HepG2 (cell line): Measurements from ENCODE around the gene ATG4B. TPM values are rescaled to one million over a fixed set of nuclear protein-coding genes. Genes with fewer than 3 reads are reported as not detected.
A peak's percentile ranks its signal among the peaks of the same experiment; 100 is the strongest.

Source experiments
- ASH2L ChIP-seq: fragments of 300-600, 200-600 bp; sonication (generic); IDR thresholded peaks from 2 replicates; pipeline ENCODE4 v1.7.0; 2017; ENCODE audit warnings: low read depth, mild to moderate bottlenecking, moderate library complexity, mixed read lengths, low read length; ENCODE audit not compliant: insufficient read length
- E2F2 ChIP-seq: sonication (generic); formaldehyde crosslinking; IDR thresholded peaks from 2 replicates; pipeline ENCODE4 v1.4.0; 2020; ENCODE audit warnings: missing genetic modification reagents, borderline replicate concordance
- HNF1A ChIP-seq, 2 experiments: sonication (generic) in 1 of 2; formaldehyde crosslinking in 1 of 2; IDR thresholded peaks; 2 replicates each; pipeline versions ENCODE4 v1.4.0 to v1.6.1; 2016 to 2020; ENCODE audit warnings: borderline replicate concordance in 1 of 2, low read depth in 1 of 2, mild to moderate bottlenecking in 1 of 2, missing genetic modification reagents in 1 of 2
- KIAA2018 ChIP-seq: sonication (generic); formaldehyde crosslinking; IDR thresholded peaks from 2 replicates; pipeline ENCODE4 v1.5.0; 2020; ENCODE audit warnings: mild to moderate bottlenecking, missing genetic modification reagents, borderline replicate concordance
- NAIF1 ChIP-seq: sonication (generic); formaldehyde crosslinking; IDR thresholded peaks from 2 replicates; pipeline ENCODE4 v1.5.0; 2020; ENCODE audit warnings: mild to moderate bottlenecking, missing genetic modification reagents, borderline replicate concordance
- SKI ChIP-seq: fragments of 450-650 bp; IDR thresholded peaks from one replicate; pipeline ENCODE4 v1.6.1; 2018; ENCODE audit warnings: mild to moderate bottlenecking; ENCODE audit not compliant: partially characterized antibody
- UBTF ChIP-seq: sonication (generic); formaldehyde crosslinking; IDR thresholded peaks from 2 replicates; pipeline ENCODE4 v1.4.0; 2020; ENCODE audit warnings: mild to moderate bottlenecking, missing genetic modification reagents
- ZNF335 ChIP-seq: sonication (generic); formaldehyde crosslinking; IDR thresholded peaks from 2 replicates; pipeline ENCODE4 v1.4.0; 2020; ENCODE audit warnings: missing genetic modification reagents
- polyA plus RNA-seq, 8 experiments: library from polyadenylated mRNA; depleted of rRNA in 3 of 8; stranded (reverse) in 7 of 8; unstranded in 1 of 8; fragments of >200 nt; fragmentation: Illumina TruSeq in 4 of 8; extraction: Trizol in 4 of 8; gene quantifications; 2 replicates each; pipeline versions ENCODE4 v1.2.1 to v1.2.3, GENCODE V29; 2011 to 2016; ENCODE audit warnings: low read depth in 4 of 8, missing spikeins in 1 of 8, mixed read lengths in 1 of 8; ENCODE audit not compliant: insufficient read depth in 1 of 8
- total RNA-seq, 5 experiments: library from RNA; depleted of rRNA; stranded (reverse); fragments of >200 nt; fragmentation: Illumina TruSeq; extraction: Trizol; gene quantifications; 2 replicates each; pipeline ENCODE4 v1.2.3, GENCODE V29; 2016; ENCODE audit warnings: low read depth in 1 of 5

ATG4B gene
- total and polyA plus RNA-seq, 2 of the 13 experiments (the other 11 are each of a cell fraction or from before 2014, with no cell fraction given), result 95.5 to 239 TPM

GRCh38 chr2:241701399-241702154 lies 64.1 kb downstream of the ATG4B start, which contains the start of gene ING5 (continued):
- TF ChIP-seq HNF1A (IDR thresholded peaks at IDR 0.05; ENCODE audit: low read depth) (no peak), HNF1A (CRISPR knock-in tag; IDR thresholded peaks at IDR 0.05; ENCODE audit: borderline replicate concordance) (peak; percentile 67), KIAA2018 (no peak; the same call in 1 of the 2 replicates), E2F2 (CRISPR knock-in tag) (no peak; the same call in 1 of the 2 replicates), UBTF (CRISPR knock-in tag) (peak; percentile 74; the same call in 1 of the 2 replicates), ASH2L (peak; percentile 63), SKI (no peak), NAIF1 (CRISPR knock-in tag) (peak; percentile 44; the same call in 1 of the 2 replicates), ZNF335 (no peak)
